Measurements from ENCODE around the gene CARMIL1. TPM values are rescaled to one million over a fixed set of nuclear protein-coding genes. Genes with fewer than 3 reads are reported as not detected.

Gene CARMIL1
- total RNA-seq, 1 experiment from 2014 or later, result 23.6 TPM

DNA sequence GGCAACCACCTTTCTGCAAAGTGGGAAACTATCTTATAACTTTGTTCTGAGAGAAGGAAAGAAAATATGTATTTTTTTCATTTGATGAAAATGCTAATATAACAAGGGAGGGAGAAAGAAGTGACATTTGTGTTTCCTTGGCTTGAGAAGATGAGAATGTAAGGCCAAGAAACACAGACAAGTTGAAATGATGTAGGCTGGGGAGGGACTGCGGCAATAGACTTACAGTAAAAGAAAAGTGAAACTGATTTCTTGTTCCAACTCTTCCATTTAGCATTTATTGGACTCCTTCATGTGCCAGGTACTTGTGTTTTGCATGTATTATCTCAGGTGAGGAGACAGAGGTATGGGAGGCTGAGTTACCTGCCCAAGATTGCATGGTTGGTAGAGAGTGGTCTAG is 130.9 kb downstream of the CARMIL1 start:
- Histone ChIP-seq H3K4me1 (ENCODE audit: insufficient read depth, low read length) (peaks cover 26% of the 10 kb centered on the region), H4K5ac (ENCODE audit: insufficient read length, low read depth, low read length) (no peak overlapping the region), H4K8ac (replicated peaks; ENCODE audit: insufficient read length, low read depth, low read length) (no peak overlapping the region), H3K9me3 (ENCODE audit: control insufficient read depth, low read depth, low read length) (no peaks in the 10 kb centered on the region), H3K27ac (ENCODE audit: insufficient read length, low read depth, low read length) (no peak overlapping the region), H3T11ph (ENCODE audit: low read length) (no peak overlapping the region), H2BK15ac (ENCODE audit: low read depth, low read length) (no peak overlapping the region), H4K91ac (ENCODE audit: insufficient read length, low read depth, low read length) (no peak overlapping the region), H3K56ac (ENCODE audit: insufficient read length, low read depth, low read length) (no peak overlapping the region), H3K9ac (ENCODE audit: extremely low read depth, insufficient read length, low read length) (no peak overlapping the region), H2BK120ac (ENCODE audit: low read depth, low read length, poor library complexity, severe bottlenecking) (no peak overlapping the region), H2BK12ac (ENCODE audit: insufficient read length, low read depth, low read length) (no peak overlapping the region), H2AFZ (ENCODE audit: low read length) (no peak overlapping the region), H3K14ac (ENCODE audit: insufficient read depth, low read length) (no peak overlapping the region), H3K79me2 (ENCODE audit: insufficient read depth, low read length) (no peaks in the 10 kb centered on the region; the same call in 1 of the 2 replicates), H3K23ac (ENCODE audit: insufficient read length, low read depth, low read length) (no peak overlapping the region), H2BK5ac (ENCODE audit: insufficient read length, low read length) (no peak overlapping the region), H2BK20ac (ENCODE audit: low read depth, low read length, poor library complexity, severe bottlenecking) (no peak overlapping the region), H3K27me3 (ENCODE audit: insufficient read depth, low read length) (no peaks in the 10 kb centered on the region), H3K18ac (ENCODE audit: insufficient read length, low read depth, low read length) (no peak overlapping the region), H3K4me2 (ENCODE audit: insufficient read depth, insufficient read length, low read length) (no peak overlapping the region), H3K4ac (ENCODE audit: low read depth, low read length) (no peak overlapping the region), H3K79me1 (ENCODE audit: insufficient read depth, low read depth, low read length, poor library complexity, severe bottlenecking) (no peaks in the 10 kb centered on the region), H4K20me1 (ENCODE audit: control insufficient read depth, insufficient read depth, insufficient read length) (peaks cover 2% of the 10 kb centered on the region), H2AK5ac (ENCODE audit: insufficient read length, low read length) (no peak overlapping the region), H3K23me2 (ENCODE audit: insufficient read length, low read depth, low read length, poor library complexity, severe bottlenecking) (no peaks in the 10 kb centered on the region)
- no CpG with 5 or more reads among the region's 1 CpG for WGBS (ENCODE audit: extremely low coverage, insufficient read length, low lambda C conversion rate)
- Mint-ChIP-seq H3K4me1 (peaks cover 41 to 45% of the 10 kb centered on the region in 2 experiments), H3K9me3 (no peaks in the 10 kb centered on the region), H3K27me3 (ENCODE audit: low read depth) (no peaks in the 10 kb centered on the region), H3K4me3 (no peak overlapping the region; a peak in 1 of 5 replicates), H3K36me3 (ENCODE audit: insufficient read depth in 1 of 3, low read depth in 3 of 3) (no peaks in the 10 kb centered on the region), H3K27ac (peak overlapping the region in 1 of 3 experiments; percentile 27; a peak in 1 of 7 replicates)
- TF ChIP-seq, protein P1, sequence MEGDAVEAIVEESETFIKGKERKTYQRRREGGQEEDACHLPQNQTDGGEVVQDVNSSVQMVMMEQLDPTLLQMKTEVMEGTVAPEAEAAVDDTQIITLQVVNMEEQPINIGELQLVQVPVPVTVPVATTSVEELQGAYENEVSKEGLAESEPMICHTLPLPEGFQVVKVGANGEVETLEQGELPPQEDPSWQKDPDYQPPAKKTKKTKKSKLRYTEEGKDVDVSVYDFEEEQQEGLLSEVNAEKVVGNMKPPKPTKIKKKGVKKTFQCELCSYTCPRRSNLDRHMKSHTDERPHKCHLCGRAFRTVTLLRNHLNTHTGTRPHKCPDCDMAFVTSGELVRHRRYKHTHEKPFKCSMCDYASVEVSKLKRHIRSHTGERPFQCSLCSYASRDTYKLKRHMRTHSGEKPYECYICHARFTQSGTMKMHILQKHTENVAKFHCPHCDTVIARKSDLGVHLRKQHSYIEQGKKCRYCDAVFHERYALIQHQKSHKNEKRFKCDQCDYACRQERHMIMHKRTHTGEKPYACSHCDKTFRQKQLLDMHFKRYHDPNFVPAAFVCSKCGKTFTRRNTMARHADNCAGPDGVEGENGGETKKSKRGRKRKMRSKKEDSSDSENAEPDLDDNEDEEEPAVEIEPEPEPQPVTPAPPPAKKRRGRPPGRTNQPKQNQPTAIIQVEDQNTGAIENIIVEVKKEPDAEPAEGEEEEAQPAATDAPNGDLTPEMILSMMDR (conservative IDR thresholded peaks at IDR 0.05), result no peak
- DNase-seq, result no peak

All from H9 (cell line).